HG02588 (cell line): ENCODE data around the gene ZBED6.
"Not testable (repeated sequence)": the region's sequence is repeated elsewhere in the genome, so short reads cannot be mapped to it uniquely, and the experiment has no call there.

Experiments used
- ATAC-seq: cut with Tn5 transposase; IDR thresholded peaks from one replicate; pipeline ENCODE4 v1.9.1; 2021; ENCODE audit warnings: mild to moderate bottlenecking, moderate library complexity; ENCODE audit not compliant: unreplicated experiment

The ZBED6 gene

DNA sequence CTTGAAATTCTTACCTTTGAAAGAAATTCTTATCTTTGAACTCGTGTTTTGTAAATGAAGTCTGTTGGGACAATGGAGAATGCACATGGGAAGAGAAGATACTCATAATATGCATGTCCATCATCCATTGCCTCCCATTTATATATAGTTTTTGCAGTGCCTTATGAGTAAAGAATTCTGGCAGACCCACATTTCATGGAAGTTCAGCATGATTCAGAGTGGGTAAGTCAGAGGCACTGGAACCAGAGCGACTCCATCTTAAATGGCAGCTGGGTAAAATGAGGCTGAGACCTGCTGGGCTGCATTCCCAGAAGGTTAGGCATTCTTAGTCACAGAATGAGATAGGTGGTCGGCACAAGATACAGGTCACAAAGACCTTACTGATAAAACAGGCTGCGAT, 16.6 kb upstream of the ZBED6 start:
- no peak for ATAC-seq

DNA sequence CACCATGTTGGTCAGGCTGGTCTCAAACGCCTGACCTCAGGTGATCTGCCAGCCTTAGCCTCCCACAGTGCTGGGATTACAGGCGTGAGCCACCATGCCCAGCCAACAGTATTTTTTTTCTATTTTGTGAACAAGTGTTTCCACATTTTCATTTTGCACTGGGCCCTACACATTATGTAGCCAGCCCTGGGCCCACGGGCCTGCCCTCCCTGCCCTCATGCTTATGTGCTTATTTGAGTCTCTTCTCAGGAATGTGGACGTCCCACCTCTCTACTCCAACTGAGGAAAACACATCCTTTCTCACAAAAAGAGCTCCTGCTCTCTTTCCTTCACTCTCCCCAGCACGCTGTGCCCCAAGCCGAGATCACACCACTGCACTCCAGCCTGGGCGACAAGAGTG, 13.5 kb upstream of the ZBED6 start:
- ATAC-seq: no peak

DNA sequence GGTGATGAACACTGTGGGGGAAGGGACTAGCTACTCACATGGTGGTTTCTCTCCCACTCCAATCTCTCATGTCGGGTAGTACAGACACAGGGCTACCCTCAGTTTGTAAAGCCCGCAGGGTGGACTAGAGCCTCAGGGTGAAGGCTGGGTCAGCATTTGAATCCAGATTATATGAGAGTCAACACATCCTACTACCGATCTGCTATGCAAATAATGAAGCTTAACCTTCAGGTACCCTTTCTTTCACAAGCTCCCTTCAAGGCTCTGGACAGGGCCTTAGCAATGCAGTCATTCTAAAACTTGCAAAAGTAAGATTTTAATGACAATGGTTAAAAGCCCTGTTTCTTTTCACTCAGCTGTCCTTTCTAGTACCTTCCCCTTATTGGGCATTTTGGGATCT, 5.5 kb upstream of the ZBED6 start:
- no peak for ATAC-seq

DNA sequence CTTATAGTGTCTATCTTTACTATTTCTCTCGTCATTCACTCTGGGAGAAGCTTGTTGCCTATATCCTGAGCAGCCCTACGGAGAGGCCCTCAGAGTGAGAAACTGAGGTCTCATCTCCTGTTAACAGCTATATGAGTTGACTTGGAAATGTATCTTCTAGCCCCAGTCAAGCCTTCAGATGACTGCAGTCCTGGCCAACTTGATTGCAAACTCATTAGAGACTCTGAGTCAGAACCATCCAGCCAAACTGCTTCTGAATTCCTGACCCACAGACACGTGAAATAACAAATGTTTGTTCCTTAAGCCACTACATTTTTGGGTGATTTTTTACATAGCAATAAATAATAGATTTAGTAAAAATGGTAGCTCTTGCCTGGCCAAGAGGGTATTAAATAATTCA, 3.9 kb upstream of the ZBED6 start:
- ATAC-seq: no peak

DNA sequence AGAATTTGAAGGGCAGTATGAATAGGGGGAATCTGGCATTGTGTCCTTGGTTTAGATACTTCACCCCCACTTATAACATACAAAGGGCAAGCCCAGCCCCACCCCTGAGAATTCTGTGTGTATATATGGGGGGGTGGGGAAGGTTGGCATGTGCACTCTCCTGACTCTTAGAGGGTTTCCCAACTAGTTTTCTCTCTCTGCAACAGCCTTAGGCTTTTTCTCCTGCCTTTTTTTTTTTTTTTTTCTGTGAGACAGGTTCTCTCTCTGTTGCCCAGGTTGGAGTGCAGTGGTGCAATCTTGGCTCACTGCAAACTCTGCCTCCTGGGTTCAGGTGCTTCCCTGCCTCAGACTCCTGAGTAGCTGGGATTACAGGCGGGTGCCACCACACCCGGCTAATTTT, 2.9 kb upstream of the ZBED6 start:
- no peak for ATAC-seq

DNA sequence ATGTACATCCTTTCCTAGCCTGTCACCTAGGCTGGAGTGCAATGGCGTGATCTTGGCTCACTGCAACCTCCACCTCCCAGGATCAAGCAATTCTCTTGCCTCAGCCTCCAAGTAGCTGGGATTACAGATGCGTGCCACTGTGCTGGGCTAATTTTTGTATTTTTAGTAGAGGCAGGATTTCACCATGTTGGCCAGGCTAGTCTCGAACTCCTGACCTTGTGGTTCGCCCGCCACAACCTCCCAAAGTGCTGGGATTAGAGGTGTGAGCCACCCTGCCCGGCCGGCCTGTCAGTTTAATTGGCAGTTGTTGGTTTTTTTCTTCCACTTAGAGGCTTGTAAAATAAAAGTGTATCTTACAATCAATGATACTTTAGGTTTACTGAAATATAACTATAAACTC, 1.9 kb upstream of the ZBED6 start:
- not testable (repeated sequence) for ATAC-seq

DNA sequence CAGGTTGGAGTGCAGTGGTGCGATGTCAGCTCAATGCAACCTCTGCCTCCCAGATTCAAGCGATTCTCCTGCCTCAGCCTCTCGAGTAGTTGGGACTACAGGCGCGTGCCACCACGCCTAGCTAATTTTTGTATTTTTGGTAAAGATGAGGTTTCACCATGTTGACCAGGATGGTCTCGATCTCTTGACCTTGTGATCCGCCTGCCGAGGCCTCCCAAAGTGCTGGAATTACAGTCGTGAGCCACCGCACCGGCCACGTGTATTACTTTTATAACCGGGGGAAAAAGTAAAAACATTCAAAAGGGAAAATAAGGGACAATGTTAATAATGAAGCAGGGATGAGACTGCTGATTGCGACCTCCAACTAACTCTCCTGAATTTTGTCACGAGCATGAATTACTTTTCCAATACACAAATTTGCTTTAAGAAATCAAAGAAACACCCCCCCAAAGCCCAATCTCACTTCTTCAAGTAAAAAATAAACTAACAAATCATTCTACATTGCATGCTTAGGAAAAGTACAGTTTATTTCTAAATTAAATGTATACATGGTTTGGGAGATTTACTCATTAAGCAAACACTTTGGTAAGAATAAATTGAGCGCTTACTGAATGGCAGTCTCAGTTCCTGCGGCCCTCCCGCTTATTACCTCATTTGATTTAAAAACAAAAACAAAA, 521 bp upstream of the ZBED6 start:
- ATAC-seq: no peak

GRCh38 chr1:203796236-203796605, 798 bp downstream of the ZBED6 start:
- no peak for ATAC-seq

GRCh38 chr1:203797216-203797615, 1.8 kb downstream of the ZBED6 start:
- ATAC-seq: no peak

GRCh38 chr1:203797948-203798655, 2.7 kb downstream of the ZBED6 start:
- ATAC-seq: no peak

GRCh38 chr1:203799157-203799556, 3.7 kb downstream of the ZBED6 start:
- no peak for ATAC-seq

DNA sequence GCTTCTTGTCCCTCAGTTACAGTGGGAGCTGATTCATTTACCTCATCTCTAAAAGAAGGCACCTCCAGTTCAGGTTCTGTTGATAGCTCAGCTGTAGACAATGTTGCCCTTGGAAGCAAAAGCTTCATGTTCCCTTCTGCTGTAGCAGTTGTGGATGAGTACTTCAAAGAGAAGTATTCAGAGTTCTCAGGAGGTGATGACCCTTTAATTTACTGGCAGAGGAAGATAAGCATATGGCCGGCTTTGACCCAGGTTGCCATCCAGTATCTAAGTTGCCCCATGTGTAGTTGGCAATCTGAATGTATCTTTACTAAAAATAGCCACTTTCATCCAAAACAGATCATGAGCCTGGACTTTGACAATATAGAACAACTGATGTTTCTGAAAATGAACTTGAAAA, 4.5 kb downstream of the ZBED6 start:
- no peak for ATAC-seq

- no peak for ATAC-seq
Observed at GRCh38 chr1:203805689-203806088, 10.3 kb downstream of the ZBED6 start.

DNA sequence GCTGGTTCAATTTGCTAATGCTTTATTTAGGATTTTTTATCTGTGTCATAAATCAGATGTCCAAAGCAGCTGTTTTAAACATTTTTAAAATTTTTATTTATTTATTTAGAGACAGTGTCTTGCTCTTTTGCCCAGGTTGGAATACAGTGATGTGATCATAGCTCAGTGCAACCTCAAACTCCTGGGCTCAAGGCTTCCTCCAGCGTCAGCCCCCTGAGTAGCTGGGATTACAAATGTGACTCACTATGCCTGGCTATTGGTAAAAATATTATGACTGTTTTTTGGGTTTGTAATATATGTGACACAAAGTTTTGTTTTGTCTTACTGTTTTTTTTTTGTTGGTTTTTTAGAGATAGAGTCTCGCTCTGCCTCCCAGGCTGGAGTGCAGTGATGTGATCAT, 11.8 kb downstream of the ZBED6 start:
- ATAC-seq: no peak

- no peak for ATAC-seq
Observed at GRCh38 chr1:203813581-203814341, 18.3 kb downstream of the ZBED6 start.

GRCh38 chr1:203818399-203818798, 23.0 kb downstream of the ZBED6 start:
- no peak for ATAC-seq

- no peak for ATAC-seq
Observed at GRCh38 chr1:203823306-203823705, 27.9 kb downstream of the ZBED6 start.

GRCh38 chr1:203826175-203826574, 30.8 kb downstream of the ZBED6 start:
- ATAC-seq: no peak

GRCh38 chr1:203828002-203828401, 32.6 kb downstream of the ZBED6 start:
- ATAC-seq: no peak

DNA sequence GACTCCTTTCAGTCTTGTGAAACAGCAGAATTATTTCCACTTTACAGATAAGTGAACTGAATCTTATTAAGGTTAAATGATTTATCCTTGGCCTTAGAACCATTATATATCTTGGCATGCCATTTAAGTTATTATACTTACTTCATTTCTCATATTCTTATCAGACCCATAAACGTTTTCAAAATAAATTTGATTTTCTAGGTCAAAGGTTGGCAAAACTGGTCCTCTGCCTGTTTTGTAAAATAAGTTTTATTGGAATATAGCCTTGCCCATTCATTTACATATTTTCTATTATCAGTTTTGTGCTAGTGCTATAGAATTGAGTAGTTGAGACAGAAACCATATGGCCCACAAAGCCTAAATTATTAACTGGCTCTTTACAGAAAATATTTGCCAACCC, 33.1 kb downstream of the ZBED6 start:
- no peak for ATAC-seq

- not testable (repeated sequence) for ATAC-seq
Observed at GRCh38 chr1:203829247-203829646, 33.8 kb downstream of the ZBED6 start.

- ATAC-seq: no peak
Observed at GRCh38 chr1:203835476-203835875, 40.1 kb downstream of the ZBED6 start.
